RPMI8226 (cell line): ENCODE data around the gene EIF6.
A peak's percentile ranks its signal among the peaks of the same experiment; 100 is the strongest.
"Not testable (repeated sequence)": the region's sequence is repeated elsewhere in the genome, so short reads cannot be mapped to it uniquely, and the experiment has no call there.

ENCODE experiments used
- DNase-seq: peaks from one replicate; pipeline ENCODE4 v3.0.0-alpha.2; 2015

EIF6 gene

DNA sequence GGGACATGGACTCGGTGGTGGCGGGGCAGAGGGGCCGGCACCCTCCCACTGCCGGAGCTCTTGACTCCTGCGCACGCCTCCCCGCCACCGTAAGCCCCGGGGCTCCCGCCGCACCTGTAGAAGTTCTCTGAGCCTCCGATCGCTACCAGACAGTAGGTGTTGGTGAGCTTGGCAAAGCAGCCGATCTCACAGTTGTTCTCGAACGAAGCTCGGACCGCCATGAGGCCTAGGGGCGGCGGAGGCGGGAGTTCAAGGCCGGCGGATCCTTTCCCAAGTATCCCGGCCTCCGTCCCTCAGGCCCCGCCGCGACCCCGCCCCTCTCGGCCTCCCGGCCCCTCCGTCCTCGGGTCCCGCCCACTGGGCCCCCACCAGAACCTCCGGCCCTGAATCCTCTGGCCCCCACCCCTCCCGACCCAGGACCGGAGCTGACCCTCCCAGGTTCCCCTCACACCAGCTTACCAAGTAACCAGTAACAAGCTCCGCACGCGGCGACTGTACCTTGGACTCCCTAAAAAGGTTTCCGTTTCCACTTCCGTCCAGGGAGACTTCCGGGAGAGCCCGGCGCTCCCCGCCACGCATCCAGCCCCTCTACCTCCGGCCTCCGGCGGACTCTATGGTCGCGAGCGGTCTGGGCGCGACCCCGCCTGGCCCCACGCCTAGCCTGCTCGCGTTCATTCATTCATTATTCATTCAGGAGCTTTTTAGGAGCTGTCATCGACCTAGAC lies at the start of gene EIF6:
Gene EIF6 (minus strand): TSS at position 506 of the 725 bp plus-strand sequence. CDS start 285 bp downstream, at position 221.
- peak; percentile 87 for DNase-seq

DNA sequence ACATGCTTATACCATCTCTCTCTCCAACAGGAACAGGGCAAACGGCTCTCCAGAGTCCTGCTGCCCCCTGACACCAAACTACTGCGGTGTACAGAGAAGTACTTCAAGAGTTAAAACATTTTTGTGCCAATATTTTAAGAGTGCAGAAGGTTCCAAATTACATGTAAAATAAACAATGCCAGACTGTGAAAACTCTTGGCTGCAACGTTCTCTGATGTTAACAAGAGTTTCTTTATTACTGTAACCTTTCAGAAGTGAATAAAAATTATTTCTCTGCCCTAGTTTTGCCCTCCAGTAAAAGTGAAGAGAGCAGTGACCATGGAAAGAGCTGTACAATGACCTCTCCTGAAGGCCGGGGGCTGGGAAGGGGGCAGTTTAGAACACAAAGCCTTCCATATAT lies 49.0 kb upstream of the EIF6 start:
- DNase-seq: no peak

DNA sequence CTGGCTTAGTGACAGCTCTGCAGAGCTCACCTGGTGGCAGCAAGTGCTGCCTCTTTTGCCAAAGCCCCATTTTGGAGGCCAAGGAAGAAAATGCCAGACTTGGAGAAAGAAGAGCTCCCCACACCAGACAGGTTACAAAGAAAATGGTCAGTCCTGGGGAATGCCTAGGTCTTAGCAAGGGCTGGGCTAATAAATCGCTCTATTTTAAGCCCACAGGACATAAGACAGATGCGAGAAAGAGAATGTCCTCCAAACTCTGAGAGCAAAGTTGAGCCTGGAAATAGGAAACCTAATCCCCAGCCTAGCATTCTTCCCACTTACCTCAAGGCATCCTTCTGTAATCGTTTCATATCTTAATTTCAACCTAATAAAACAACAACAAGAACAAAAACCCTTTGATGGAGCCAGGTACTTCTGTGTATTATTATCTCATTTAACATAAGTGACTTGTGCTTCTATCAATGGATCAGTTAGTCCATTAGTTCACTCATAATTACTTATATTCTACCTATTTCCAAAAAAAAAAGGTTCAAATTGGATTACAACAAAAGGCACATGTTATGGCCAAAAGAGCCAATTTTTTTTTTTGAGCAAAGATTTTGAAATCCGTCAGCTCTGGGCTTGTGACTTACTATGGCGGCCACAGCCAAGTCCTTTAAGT lies 48.1 kb upstream of the EIF6 start:
- no peak for DNase-seq

GRCh38 chr20:35329435-35330139 lies 45.0 kb upstream of the EIF6 start:
- DNase-seq: peak; percentile 64

- DNase-seq: no peak
These were observed 44.1 kb upstream of the EIF6 start for GRCh38 chr20:35328689-35329088.

- DNase-seq: no peak
These were observed 43.6 kb upstream of the EIF6 start for GRCh38 chr20:35328095-35328685.

- no peak for DNase-seq
These were observed 42.8 kb upstream of the EIF6 start for GRCh38 chr20:35327074-35327976.

- no peak for DNase-seq
These were observed 42.1 kb upstream of the EIF6 start for GRCh38 chr20:35326740-35327073.

GRCh38 chr20:35326021-35326739 lies 41.6 kb upstream of the EIF6 start:
- no peak for DNase-seq

DNA sequence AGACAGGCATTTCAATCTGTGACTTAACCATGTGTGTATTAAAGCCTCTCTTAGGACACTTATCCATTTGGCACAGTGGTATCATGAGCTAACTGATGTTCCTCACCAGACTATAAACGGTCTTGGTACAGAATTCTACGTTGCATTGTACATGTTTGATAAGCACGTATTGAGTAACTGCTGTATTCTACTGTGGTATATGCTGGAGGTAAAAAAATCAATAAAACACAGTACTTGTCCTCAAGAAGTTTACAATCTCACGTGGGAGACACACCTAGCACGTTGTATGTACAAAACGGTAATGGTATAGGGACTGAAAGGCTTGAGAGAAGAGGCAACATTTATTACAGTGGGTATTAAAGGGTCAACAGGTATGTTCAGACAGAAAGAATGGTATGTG lies 40.8 kb upstream of the EIF6 start:
- no peak for DNase-seq

DNA sequence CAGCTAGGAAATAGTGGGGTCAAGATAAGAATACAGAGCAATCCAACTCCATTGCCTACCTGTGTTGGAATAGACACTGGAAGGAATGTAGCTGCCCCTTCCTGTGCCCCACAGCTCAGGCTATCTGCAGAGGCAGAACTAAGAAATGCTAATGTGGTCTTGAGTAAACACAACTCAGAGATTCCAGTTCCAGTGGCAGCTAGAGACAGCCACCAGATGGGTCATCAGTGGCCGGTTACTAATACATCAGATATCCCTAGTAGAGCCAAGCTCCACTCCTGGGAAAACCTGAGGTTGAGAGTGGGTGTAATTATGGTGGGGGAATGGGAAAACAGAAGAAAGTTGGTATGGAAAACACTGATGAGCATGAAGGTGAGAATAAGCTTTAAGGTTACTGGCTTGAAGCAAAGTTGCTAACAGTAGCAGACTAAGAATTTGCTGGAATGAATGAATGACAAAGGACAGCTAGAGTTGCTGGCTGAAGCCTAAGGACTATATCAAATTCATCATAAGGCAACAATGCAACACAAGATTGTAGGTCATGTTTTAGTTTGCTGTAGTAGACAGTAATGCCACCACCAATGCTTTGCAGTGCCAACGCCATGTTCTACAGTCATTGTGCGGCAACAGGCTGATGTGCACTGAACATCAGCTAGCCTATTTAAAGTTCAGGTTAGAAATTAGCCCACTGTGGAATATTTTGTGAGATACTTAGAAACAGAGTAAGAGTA lies 36.0 kb upstream of the EIF6 start:
- no peak for DNase-seq

- no peak for DNase-seq
These were observed 35.3 kb upstream of the EIF6 start for GRCh38 chr20:35319871-35320197.

GRCh38 chr20:35319192-35319870 lies 34.8 kb upstream of the EIF6 start:
- no peak for DNase-seq

- no peak for DNase-seq
These were observed 34.1 kb upstream of the EIF6 start for GRCh38 chr20:35318502-35319157.

GRCh38 chr20:35317416-35318210 lies 33.0 kb upstream of the EIF6 start:
- no peak for DNase-seq

- no peak for DNase-seq
These were observed 31.5 kb upstream of the EIF6 start for GRCh38 chr20:35316086-35316485.

- DNase-seq: not testable (repeated sequence)
These were observed 31.1 kb upstream of the EIF6 start for GRCh38 chr20:35315632-35316020.

DNA sequence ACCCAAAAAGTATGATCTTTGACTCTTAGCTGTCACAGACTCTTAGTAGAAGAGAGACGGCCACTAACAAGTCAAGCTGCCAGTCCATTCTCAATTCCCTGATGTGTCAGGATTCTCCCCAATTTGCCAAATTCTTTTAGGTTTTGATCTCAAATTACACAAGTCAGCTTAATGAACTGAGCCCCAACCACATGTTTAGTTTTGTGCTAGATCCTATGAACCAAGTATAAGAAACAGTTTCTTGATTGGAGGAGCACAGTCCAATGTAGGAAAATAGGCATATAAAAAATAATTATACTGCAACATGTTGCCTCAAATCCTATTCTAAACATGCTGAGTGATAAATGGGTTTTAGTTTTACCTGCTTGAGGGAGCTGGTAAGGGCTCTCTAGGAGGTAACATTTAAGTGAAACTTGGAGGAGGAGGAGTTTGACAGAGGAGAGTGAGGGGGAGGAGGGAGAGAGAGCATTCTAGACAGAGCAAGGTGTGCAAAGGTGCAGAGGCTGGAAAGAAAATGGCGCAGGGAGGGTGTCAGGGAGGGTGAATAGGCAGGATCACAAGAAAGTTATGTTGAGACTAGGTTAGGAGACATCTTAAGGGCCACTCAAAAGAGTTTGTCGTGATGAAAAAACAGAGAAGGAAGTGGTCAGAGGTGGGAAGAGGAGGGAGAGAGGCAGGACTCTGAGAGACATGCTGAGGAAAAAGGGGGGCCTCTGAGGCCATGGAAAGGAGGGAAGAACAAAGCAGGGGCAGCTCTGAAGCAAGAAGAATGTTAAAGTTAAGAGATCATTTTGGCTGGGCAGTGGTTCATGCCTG lies 30.5 kb upstream of the EIF6 start:
- no peak for DNase-seq
